ENCODE measurements around the gene EDA.

GRCh38 chrX:70038951-70039350 is 423.0 kb downstream of the EDA start:
- TF ChIP-seq CTCF (IDR thresholded peaks at IDR 0.05) (no peak), POLR2A (IDR thresholded peaks at IDR 0.05) (no peak)

Measured in thyroid gland (tissue), 4 donors.